Brain microvascular endothelial cell (primary cell): Measurements from ENCODE around the gene CPXM2.

Experiments used
- DNase-seq: peaks from one replicate; pipeline ENCODE4 v3.0.0-alpha.2; 2020
- H3K27ac ChIP-seq: fragments of 250-450 bp; sonication (Bioruptor Pico); 2 replicates; pipeline ENCODE4 v1.5.1; 2020; ENCODE audit warnings: mild to moderate bottlenecking, moderate library complexity
- H3K27me3 ChIP-seq: fragments of 250-450 bp; sonication (Bioruptor Pico); replicated peaks from 2 replicates; pipeline ENCODE4 v1.5.1; 2020; ENCODE audit warnings: mild to moderate bottlenecking
- H3K36me3 ChIP-seq: fragments of 250-450 bp; sonication (Bioruptor Pico); replicated peaks from 2 replicates; pipeline ENCODE4 v1.5.1; 2020; ENCODE audit warnings: mild to moderate bottlenecking
- H3K4me3 ChIP-seq: 2 replicates; pipeline ENCODE4 v1.5.1; 2011; ENCODE audit warnings: low read depth, mild to moderate bottlenecking, control low read depth, low read length, moderate library complexity
- CTCF ChIP-seq: IDR thresholded peaks from 2 replicates; pipeline ENCODE4 v1.5.1; 2011; ENCODE audit warnings: low read depth, mild to moderate bottlenecking, moderate library complexity, low read length, control low read depth, inconsistent platforms; ENCODE audit errors: missing control alignments
- in situ Hi-C: cut with HindIII; loops from 2 replicates; pipeline ENCODE4 v1.10.0; 2017; ENCODE audit warnings: low sequenced_read_pairs, low pct_ligation_motif_present

The CPXM2 gene

GRCh38 chr10:123904834-123905409 lies 13.3 kb upstream of the CPXM2 start:
- no peak for DNase-seq
- no peak for TF ChIP-seq CTCF
- no peaks in the 10 kb centered on the region for H3K36me3 ChIP-seq
- no peaks in the 10 kb centered on the region for H3K27me3 ChIP-seq
- H3K27ac ChIP-seq, result no peak overlapping the region
- in situ Hi-C loops, result no loop called here
- H3K4me3 ChIP-seq, result no peak overlapping the region

GRCh38 chr10:123903621-123904020 lies 12.0 kb upstream of the CPXM2 start:
- Histone ChIP-seq H3K27ac (no peak overlapping the region), H3K36me3 (no peaks in the 10 kb centered on the region), H3K4me3 (no peak overlapping the region), H3K27me3 (no peaks in the 10 kb centered on the region)
- no peak for TF ChIP-seq CTCF
- DNase-seq, result no peak
- in situ Hi-C loops, result no loop called here

- in situ Hi-C loops, result no loop called here
- H3K36me3 ChIP-seq, result no peaks in the 10 kb centered on the region
- no peak overlapping the region for H3K4me3 ChIP-seq
- no peak for DNase-seq
- TF ChIP-seq CTCF, result no peak
- no peak overlapping the region for H3K27ac ChIP-seq
- H3K27me3 ChIP-seq, result no peaks in the 10 kb centered on the region
Observed at GRCh38 chr10:123901621-123902020, 10.0 kb upstream of the CPXM2 start.

- no peak overlapping the region for H3K27ac ChIP-seq
- no peaks in the 10 kb centered on the region for H3K36me3 ChIP-seq
- DNase-seq, result no peak
- no peak overlapping the region for H3K4me3 ChIP-seq
- no peak for TF ChIP-seq CTCF
- in situ Hi-C loops, result no loop called here
- no peaks in the 10 kb centered on the region for H3K27me3 ChIP-seq
Observed at GRCh38 chr10:123897146-123897545, 5.5 kb upstream of the CPXM2 start.

- in situ Hi-C loops, result no loop called here
- Histone ChIP-seq H3K27ac (no peak overlapping the region), H3K27me3 (peaks cover 2% of the 10 kb centered on the region), H3K36me3 (no peaks in the 10 kb centered on the region), H3K4me3 (no peak overlapping the region)
- no peak for DNase-seq
- no peak for TF ChIP-seq CTCF
Observed at GRCh38 chr10:123896246-123896927, 4.8 kb upstream of the CPXM2 start.

- Histone ChIP-seq H3K27me3 (peaks cover 3% of the 10 kb centered on the region), H3K36me3 (no peaks in the 10 kb centered on the region), H3K4me3 (no peak overlapping the region), H3K27ac (no peak overlapping the region)
- in situ Hi-C loops, result no loop called here
- no peak for TF ChIP-seq CTCF
- DNase-seq, result no peak
Observed at GRCh38 chr10:123893651-123894050, 2.0 kb upstream of the CPXM2 start.
